Measurements from ENCODE around the gene ANKRD65. TPM values are rescaled to one million over a fixed set of nuclear protein-coding genes. Genes with fewer than 3 reads are reported as not detected.

The ANKRD65 gene
- total RNA-seq, 1 donor from 2014 or later: 4.0 TPM

DNA sequence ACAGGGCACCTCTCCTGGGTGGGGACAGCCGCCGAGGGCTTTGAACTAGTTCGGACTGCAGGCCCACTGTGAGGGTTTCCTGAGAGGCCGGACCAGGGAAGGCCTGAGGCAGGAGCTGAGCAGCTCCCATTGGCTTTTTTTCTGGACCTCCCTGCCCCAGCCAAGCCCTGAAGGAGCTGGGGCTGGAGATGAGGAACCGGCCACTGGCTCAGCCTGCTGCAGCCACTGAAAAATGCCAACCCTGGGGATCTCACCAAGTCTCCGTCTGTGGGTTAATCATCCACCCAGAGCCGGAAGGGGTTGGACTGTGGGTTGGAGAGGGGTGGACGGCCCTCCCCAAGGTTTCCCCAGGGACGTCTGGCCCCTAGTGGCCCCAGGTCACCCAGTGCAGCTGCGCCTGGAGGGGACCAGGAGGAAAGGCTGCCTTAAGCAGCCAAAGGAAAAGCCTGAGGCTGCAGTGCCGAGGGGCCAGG lies 16.9 kb upstream of the ANKRD65 start:
- TF ChIP-seq, protein P1, sequence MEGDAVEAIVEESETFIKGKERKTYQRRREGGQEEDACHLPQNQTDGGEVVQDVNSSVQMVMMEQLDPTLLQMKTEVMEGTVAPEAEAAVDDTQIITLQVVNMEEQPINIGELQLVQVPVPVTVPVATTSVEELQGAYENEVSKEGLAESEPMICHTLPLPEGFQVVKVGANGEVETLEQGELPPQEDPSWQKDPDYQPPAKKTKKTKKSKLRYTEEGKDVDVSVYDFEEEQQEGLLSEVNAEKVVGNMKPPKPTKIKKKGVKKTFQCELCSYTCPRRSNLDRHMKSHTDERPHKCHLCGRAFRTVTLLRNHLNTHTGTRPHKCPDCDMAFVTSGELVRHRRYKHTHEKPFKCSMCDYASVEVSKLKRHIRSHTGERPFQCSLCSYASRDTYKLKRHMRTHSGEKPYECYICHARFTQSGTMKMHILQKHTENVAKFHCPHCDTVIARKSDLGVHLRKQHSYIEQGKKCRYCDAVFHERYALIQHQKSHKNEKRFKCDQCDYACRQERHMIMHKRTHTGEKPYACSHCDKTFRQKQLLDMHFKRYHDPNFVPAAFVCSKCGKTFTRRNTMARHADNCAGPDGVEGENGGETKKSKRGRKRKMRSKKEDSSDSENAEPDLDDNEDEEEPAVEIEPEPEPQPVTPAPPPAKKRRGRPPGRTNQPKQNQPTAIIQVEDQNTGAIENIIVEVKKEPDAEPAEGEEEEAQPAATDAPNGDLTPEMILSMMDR (conservative IDR thresholded peaks at IDR 0.05; ENCODE audit: low read depth, low read length): peak; percentile 22
- peak; percentile 20 for DNase-seq (ENCODE audit: low read depth)
- H3K4me3 ChIP-seq (ENCODE audit: low read depth, low read length): peak overlapping the region; percentile 47

DNA sequence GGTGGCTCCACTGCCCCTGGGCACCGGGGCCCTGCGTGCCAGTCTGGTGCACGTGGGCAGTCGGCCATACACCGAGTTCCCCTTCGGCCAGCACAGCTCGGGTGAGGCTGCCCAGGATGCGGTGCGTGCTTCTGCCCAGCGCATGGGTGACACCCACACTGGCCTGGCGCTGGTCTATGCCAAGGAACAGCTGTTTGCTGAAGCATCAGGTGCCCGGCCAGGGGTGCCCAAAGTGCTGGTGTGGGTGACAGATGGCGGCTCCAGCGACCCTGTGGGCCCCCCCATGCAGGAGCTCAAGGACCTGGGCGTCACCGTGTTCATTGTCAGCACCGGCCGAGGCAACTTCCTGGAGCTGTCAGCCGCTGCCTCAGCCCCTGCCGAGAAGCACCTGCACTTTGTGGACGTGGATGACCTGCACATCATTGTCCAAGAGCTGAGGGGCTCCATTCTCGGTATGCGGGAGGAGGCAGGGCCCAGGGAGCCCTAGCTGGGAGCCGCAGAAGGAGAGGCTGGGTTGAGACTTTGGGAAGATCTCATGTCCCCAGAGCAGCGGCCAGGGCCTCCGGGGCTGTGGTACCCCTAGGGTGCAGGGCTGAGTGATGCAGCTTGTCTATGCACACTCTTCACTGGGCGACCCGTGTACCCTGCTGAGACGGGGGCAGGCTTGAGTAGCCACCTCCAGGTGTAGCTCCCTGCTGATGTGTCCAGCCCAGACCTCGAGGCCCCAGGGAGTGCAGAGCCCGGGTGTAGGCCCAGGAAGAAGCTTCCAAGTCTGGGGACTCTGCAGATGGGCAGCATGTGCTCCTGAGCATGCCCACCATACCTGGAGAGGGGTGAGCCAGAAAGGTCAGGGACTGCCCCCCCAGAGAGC lies 16.2 kb upstream of the ANKRD65 start:
- TF ChIP-seq, protein P1 (conservative IDR thresholded peaks at IDR 0.05; ENCODE audit: low read depth, low read length): no peak
- no peak for DNase-seq (ENCODE audit: low read depth)
- peak overlapping the region; percentile 47 for H3K4me3 ChIP-seq (ENCODE audit: low read depth, low read length)

DNA sequence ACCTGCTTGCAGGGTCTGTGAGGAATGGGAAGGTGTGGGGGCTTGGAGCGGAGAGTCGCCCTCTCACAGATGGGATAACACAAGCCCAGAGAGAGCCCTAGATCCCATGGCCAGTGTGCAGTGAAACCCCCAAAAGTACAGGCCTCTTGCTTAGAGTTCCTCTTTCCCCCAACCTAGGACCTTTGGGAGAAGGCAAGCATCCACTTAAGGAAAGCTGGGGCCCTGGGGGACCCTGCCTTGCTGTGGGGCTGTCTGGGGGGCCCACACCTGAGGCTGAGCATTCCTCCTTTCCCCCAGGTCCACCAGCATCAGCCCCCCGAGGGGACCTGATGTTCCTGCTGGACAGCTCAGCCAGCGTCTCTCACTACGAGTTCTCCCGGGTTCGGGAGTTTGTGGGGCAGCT lies 15.6 kb upstream of the ANKRD65 start:
- DNase-seq (ENCODE audit: low read depth): no peak
- TF ChIP-seq, protein P1 (conservative IDR thresholded peaks at IDR 0.05; ENCODE audit: low read depth, low read length): no peak
- H3K4me3 ChIP-seq (ENCODE audit: low read depth, low read length): peak overlapping the region; percentile 49

DNA sequence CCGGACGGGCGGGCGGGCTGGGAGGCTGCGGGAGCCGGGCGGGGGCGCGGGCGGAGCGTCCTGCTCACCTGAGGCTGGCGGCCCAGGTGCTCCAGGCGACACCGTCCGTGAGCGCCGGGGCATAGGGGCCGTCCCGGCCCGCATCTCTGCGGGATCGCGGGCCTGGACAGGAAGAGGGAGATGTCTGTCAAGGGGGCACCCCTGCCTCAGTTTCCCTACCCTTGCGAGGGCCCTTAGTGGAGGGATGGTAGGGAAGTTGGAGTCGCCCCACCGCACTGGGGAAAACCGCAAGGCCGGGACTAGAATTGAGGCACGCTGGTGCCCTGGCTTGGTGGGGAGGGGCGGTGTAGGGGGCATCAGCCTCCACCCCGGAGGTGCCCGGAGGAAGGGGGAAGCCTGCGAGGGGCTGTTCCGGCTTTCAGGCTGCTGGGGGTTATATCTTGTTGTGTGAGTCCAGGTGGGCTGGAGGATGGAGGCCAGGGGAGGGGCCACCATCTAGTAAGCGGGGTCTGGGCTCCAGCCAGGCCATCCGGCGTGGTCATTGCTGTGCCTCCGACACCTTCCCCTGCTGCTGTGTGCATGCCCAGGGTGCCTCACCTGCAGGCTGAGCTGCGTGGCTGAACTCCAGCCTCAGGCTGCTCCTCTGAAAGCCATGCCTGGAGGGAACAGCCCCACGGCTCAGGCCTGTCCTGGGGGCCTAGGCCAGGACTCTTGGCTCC lies 15.0 kb upstream of the ANKRD65 start:
- no peak for DNase-seq (ENCODE audit: low read depth)
- H3K4me3 ChIP-seq (ENCODE audit: low read depth, low read length): peak overlapping the region; percentile 49
- TF ChIP-seq, protein P1 (conservative IDR thresholded peaks at IDR 0.05; ENCODE audit: low read depth, low read length): no peak

DNA sequence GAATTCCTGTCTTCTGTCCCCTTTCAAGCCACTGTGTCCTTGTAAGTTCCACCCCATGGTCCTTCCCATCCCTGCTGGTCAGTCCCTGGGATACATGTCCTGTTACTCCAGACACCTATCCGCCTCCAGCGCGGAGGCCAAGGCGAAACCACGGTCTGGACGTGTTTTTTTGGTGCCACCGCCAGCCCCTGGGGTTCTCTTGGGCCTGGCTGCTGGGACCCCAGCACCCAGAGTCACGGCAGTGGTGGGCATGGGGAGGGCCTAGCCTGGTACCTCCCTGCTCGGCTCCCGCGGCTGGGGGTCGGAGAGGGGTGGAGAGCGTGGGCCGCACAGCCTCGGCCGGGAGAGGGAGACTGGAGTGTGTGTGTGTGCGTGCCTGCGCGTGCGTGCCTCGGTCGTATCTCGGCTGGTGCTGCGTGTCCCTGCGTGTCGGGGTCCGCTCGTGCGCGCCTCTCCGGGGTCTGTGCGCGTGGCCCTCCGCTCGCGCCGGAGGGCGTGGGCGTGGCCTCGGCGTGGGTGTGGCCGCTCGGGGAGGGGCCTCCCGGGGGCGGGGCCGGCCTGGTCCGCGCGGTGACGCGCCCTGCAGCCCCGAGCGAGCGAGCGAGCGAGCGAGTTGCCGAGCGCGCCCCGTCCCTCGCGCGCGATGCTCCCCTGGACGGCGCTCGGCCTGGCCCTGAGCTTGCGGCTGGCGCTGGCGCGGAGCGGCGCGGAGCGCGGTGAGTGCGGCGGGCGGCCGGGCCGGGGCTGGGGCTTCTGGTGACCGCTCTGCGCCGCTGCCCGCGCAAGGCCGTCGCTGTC lies 14.2 kb upstream of the ANKRD65 start, which contains the start of gene VWA1:
Gene VWA1 (plus strand): TSS at position 585 of the 798 bp plus-strand sequence. CDS start 59 bp downstream, at position 644.
- DNase-seq (ENCODE audit: low read depth): no peak
- TF ChIP-seq, protein P1 (conservative IDR thresholded peaks at IDR 0.05; ENCODE audit: low read depth, low read length): no peak
- H3K4me3 ChIP-seq (ENCODE audit: low read depth, low read length): peak within 1 kb of the TSS; percentile 49

DNA sequence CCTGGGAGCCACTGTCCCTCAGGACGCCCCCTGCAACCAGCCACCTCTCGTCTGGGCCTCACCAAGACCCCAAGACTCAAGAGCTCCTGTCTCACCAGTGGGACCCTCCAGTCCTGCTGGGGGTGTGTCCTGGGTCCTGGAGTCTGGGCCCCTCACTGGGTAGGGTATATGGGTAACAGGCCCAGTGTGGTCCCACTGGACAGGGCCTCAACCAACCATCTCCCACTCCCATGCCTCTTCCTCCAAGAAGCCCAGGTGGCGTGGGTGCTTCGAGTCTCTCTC lies 13.7 kb upstream of the ANKRD65 start:
- no peak for DNase-seq (ENCODE audit: low read depth)
- TF ChIP-seq, protein P1 (conservative IDR thresholded peaks at IDR 0.05; ENCODE audit: low read depth, low read length): no peak
- H3K4me3 ChIP-seq (ENCODE audit: low read depth, low read length): no peak overlapping the region

Measured in epithelial cell of proximal tubule (primary cell).